ENCODE data around the gene TEDC2.

TEDC2 gene

DNA sequence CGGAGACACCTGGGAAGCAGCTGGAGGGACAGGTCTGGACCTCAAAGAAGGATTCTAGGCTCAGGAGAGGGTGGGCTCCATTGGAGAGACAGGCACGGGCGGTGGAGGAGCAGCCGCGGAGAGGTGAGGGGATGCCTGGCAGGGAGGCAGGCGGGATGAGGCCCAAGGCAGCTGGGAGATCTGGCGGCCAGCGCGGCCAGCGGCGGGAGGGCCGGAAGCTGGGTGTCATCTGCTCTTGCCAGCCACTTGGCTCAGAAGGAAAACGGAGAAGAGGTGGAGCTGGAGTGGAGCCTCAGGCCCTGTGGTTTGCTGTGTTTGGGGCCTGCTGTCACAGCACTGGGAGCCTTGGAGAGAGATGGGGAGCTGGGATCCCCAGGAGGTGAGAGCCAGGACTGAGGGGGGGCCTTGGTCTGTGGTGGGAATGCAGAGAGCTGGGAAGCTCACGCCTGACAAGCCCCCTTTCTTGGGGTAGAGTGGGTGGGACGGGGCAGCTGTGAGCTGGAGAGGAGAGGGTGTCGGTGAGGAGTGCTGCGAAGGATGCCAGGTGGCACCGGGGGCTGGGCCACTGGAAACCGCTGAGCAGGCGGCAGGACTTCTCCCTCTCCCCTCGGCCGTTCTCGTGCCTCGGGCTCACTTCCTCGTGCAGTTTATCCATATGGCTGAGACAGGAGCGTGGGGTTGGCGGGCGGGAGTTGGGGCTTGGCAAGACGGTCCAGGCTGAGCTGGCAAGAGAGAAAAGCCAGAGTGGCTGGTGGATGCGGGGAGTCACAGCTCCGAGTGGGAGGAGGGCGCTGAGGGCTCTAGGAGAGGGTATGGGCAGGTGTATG lies 23.0 kb downstream of the TEDC2 start:
- TF ChIP-seq, protein P1, sequence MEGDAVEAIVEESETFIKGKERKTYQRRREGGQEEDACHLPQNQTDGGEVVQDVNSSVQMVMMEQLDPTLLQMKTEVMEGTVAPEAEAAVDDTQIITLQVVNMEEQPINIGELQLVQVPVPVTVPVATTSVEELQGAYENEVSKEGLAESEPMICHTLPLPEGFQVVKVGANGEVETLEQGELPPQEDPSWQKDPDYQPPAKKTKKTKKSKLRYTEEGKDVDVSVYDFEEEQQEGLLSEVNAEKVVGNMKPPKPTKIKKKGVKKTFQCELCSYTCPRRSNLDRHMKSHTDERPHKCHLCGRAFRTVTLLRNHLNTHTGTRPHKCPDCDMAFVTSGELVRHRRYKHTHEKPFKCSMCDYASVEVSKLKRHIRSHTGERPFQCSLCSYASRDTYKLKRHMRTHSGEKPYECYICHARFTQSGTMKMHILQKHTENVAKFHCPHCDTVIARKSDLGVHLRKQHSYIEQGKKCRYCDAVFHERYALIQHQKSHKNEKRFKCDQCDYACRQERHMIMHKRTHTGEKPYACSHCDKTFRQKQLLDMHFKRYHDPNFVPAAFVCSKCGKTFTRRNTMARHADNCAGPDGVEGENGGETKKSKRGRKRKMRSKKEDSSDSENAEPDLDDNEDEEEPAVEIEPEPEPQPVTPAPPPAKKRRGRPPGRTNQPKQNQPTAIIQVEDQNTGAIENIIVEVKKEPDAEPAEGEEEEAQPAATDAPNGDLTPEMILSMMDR (IDR thresholded peaks at IDR 0.05; ENCODE audit: low read depth, low read length) = no peak
- DNase-seq (ENCODE audit: low read depth, low spot score) = no peak
- H3K4me3 ChIP-seq (ENCODE audit: low read depth, low read length) = no peak overlapping the region
- in situ Hi-C loops (cut with HindIII; ENCODE audit: low sequenced_read_pairs) = no loop called here

DNA sequence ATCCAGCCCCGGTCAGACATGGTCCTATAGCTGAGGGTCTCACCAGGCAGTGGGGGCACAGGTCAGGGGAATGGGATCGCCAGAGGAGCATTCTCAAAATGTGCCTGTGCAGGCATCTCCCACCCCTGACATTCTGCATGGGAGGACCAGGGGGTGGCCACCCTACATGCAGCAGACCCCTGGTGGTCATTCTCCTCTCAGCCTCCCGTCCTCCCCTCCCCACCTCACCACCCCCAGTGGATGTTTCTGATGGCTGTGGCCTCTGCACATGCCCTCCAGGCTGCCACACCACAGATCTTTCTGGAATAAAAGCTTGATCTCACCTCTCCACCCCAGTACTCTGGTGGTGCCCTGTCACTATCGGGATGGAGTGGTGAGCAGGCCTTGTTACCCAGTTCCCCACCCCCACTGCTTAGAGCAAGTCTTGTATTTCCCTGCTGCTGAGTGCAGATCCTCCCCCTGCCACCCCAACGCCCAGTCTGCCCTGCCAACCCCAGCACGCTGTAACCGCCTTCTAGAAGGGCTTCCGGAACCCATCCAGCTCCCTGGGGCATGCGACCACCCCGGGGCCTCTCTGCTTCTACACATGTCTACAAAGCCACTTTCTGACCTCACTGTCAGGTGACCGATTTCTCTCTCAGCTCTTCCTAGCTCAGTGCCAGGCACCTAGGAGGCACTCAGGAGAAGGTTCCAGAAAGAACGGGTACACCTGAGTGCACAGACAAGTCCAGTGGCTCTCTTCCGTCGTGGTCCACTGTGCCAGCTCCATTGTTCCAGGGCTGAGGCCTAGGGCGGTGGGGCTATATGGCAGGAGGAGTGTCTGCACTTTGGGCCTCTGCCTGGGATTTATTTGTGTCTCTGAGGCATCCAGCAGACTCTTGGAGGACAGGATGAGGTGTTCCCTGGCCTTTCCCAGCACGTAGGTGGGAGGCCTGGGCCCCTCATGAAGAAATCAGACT lies 24.3 kb downstream of the TEDC2 start:
- DNase-seq (ENCODE audit: low read depth, low spot score) = no peak
- in situ Hi-C loops (cut with HindIII; ENCODE audit: low sequenced_read_pairs) = no loop called here
- no peak overlapping the region for H3K4me3 ChIP-seq (ENCODE audit: low read depth, low read length)

DNA sequence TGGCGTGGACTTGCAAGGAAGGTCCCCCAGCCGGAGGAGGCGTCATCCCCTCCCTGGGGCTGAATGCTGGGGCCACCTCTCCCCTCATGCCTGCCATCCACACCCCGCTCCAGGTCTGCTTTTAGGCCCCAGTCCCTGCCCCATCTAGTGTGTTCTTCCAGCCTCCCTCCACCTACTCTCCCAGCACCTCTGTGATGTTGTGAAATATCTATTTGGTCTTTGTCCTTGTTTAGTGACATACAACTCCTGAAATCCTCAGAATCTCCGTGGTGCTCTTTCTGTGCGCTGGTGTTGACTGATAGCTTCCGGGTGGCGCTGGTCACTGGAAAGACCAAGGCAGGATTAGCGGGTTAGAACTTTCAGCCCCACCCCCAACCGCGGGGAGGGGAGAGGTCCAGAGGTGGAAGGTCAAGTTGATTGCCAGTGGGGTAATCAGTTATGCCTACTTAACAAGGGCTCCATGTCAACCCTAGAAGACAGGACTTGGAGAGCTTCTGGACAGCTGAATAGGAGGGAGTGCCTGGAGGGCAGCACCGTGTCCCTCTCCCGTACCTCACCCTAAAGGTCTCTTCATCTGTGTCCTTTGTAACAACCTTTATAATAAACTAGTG lies 25.1 kb downstream of the TEDC2 start:
- H3K4me3 ChIP-seq (ENCODE audit: low read depth, low read length) = no peak overlapping the region
- in situ Hi-C loops (cut with HindIII; ENCODE audit: low sequenced_read_pairs) = no loop called here
- DNase-seq (ENCODE audit: low read depth, low spot score) = no peak
- TF ChIP-seq, protein P1 (IDR thresholded peaks at IDR 0.05; ENCODE audit: low read depth, low read length) = no peak

More for the DNA sequence above, 24.3 kb downstream of the TEDC2 start:
- TF ChIP-seq, protein P1 (IDR thresholded peaks at IDR 0.05; ENCODE audit: low read depth, low read length) = no peak

DNA sequence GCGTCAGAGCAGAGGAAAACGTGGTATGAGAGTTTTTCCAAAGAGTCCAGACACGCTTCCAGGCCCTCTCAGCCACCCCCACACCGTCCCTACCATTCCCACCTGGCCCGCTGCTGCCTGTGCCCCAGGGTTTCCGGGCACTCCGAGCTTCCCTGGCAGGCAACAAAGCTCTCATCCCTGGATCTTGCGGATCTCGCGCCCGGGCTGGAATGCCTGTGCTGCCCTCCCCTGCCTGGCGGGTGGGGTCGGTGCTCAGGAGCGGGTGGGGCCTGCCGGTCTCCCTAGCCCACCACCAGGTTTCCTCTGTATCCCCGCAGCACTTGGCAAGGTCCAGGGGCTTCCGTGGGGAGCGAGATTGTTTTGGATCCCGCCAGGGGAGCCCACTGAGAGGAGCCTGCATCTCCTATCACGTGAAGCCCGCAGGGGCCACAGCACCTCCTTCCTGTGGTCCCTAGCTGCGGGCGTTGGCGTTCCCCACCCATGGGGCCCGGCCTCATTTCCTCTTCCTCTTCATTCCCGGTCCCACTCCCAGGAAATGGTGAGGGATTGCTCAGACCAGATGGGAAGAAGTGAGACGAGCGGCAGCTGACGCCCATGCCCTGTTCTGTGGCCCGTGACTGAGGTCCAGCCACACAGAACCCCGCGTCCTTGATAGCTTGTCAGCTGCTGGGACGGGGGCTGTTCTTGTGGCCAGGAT lies 26.1 kb downstream of the TEDC2 start:
- in situ Hi-C loops (cut with HindIII; ENCODE audit: low sequenced_read_pairs) = no loop called here
- DNase-seq (ENCODE audit: low read depth, low spot score) = no peak
- TF ChIP-seq, protein P1 (IDR thresholded peaks at IDR 0.05; ENCODE audit: low read depth, low read length) = no peak
- no peak overlapping the region for H3K4me3 ChIP-seq (ENCODE audit: low read depth, low read length)

DNA sequence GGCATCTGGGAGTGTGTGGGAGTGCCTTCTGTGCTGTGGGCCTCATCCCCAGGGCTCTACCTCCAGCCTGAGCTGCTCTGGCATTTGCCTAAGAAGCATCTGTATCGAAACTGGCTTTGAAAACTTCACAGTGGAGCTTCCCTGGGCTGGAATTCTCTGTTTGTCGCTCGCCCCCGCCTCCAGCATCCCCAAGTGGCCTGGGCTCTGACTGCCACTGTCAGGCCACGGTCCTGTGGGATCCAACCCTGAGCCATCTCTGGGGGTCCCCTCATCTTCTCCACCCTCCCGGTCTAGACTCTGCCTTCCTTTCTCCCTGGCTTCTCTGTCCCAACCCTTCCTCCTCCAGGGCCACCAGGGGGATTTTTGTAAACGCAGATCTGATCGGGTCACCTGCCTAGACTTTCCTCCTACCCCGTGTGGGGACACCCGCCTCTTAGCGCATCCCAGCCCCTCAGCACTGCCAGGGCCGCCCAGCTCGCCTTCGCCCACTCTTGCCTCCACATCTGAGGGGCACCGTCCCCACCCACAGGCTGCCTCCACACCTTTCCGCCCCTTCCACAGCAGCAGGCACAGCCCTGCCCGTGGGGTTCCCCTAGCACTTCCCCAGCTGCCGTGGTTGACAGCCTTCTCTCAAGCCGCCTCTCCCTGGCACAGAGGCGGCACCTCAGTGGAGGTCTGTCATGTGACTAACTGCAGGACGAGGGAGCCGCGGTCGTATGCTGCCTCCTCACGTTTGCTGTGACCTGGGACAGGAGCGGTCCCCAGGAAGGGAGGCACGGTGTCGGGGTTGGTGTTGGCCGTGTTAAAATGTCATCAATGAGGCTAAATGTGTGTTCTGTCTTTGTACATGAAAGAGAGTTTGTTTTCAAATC lies 27.0 kb downstream of the TEDC2 start:
- no peak overlapping the region for H3K4me3 ChIP-seq (ENCODE audit: low read depth, low read length)
- no peak for DNase-seq (ENCODE audit: low read depth, low spot score)
- TF ChIP-seq, protein P1 (IDR thresholded peaks at IDR 0.05; ENCODE audit: low read depth, low read length) = no peak
- in situ Hi-C loops (cut with HindIII; ENCODE audit: low sequenced_read_pairs) = no loop called here
